Loucy (cell line): ENCODE measurements around the gene RAI1.
A peak's percentile ranks its signal among the peaks of the same experiment; 100 is the strongest.
"Not testable (repeated sequence)": the region's sequence is repeated elsewhere in the genome, so short reads cannot be mapped to it uniquely, and the experiment has no call there.

Source experiments
- H2AFZ ChIP-seq: fragments of 200-600 bp; sonication (generic); 2 replicates; pipeline ENCODE4 v1.6.0; 2016; ENCODE audit warnings: antibody characterized with exemption, mild to moderate bottlenecking, low read length, moderate library complexity
- H3F3A ChIP-seq: fragments of 200-600 bp; 2 replicates; pipeline ENCODE4 v1.6.0; 2016; ENCODE audit warnings: antibody characterized with exemption, low read depth, mild to moderate bottlenecking
- H3K27me3 ChIP-seq: fragments of 200-600 bp; sonication (generic); 2 replicates; pipeline ENCODE4 v1.6.1; 2014; ENCODE audit warnings: low read length, mild to moderate bottlenecking; ENCODE audit not compliant: insufficient read depth, poor library complexity, severe bottlenecking
- H3K36me3 ChIP-seq: fragments of 200-600 bp; sonication (generic); 2 replicates; pipeline ENCODE4 v1.6.1; 2016; ENCODE audit warnings: low read length; ENCODE audit not compliant: insufficient read depth
- H3K4me1 ChIP-seq: fragments of 200-600 bp; sonication (generic); 2 replicates; pipeline ENCODE4 v1.5.1; 2014; ENCODE audit warnings: low read length, mild to moderate bottlenecking; ENCODE audit not compliant: insufficient read depth, poor library complexity, severe bottlenecking
- H3K4me2 ChIP-seq: fragments of 200-600 bp; sonication (generic); 2 replicates; pipeline ENCODE4 v1.6.0; 2014; ENCODE audit warnings: antibody characterized with exemption, low read length, low read depth, mild to moderate bottlenecking; ENCODE audit not compliant: poor library complexity, severe bottlenecking
- H3K4me3 ChIP-seq: fragments of 200-600 bp; sonication (generic); 2 replicates; pipeline ENCODE4 v1.5.1; 2014; ENCODE audit warnings: low read length, mild to moderate bottlenecking, mixed read lengths; ENCODE audit not compliant: poor library complexity, severe bottlenecking
- H3K79me2 ChIP-seq: fragments of 200-600 bp; sonication (generic); 2 replicates; pipeline ENCODE4 v1.6.1; 2014; ENCODE audit warnings: low read length; ENCODE audit not compliant: insufficient read depth
- H3K9ac ChIP-seq: fragments of 200-600 bp; sonication (generic); 2 replicates; pipeline ENCODE4 v1.6.0; 2014; ENCODE audit warnings: mild to moderate bottlenecking, low read depth, low read length, moderate library complexity; ENCODE audit not compliant: poor library complexity, severe bottlenecking
- H3K9me2 ChIP-seq: fragments of 200-600 bp; sonication (generic); replicated peaks from 2 replicates; pipeline ENCODE4 v1.6.1; 2016; ENCODE audit warnings: low read depth, low read length, mixed read lengths
- H3K9me3 ChIP-seq: fragments of 200-600 bp; sonication (generic); 2 replicates; pipeline ENCODE4 v1.6.1; 2014; ENCODE audit warnings: mild to moderate bottlenecking, antibody characterized with exemption, low read length, low read depth; ENCODE audit not compliant: insufficient read depth
- H4K20me1 ChIP-seq: fragments of 200-600 bp; sonication (generic); 2 replicates; pipeline ENCODE4 v1.6.0; 2014; ENCODE audit warnings: antibody characterized with exemption, low read length, mild to moderate bottlenecking; ENCODE audit not compliant: insufficient read depth, poor library complexity, severe bottlenecking
- EZH2phosphoT487 ChIP-seq: fragments of 200-600 bp; IDR thresholded peaks from 2 replicates; pipeline ENCODE4 v1.6.1; 2018; ENCODE audit warnings: antibody characterized with exemption, mild to moderate bottlenecking, moderate library complexity, borderline replicate concordance
- TF ChIP-seq, protein P1 (sequence below): fragments of 200-600 bp; sonication (generic); conservative IDR thresholded peaks from 2 replicates; pipeline ENCODE4 v1.5.1; 2014; ENCODE audit warnings: mild to moderate bottlenecking, antibody characterized with exemption, low read length

RAI1 gene

DNA sequence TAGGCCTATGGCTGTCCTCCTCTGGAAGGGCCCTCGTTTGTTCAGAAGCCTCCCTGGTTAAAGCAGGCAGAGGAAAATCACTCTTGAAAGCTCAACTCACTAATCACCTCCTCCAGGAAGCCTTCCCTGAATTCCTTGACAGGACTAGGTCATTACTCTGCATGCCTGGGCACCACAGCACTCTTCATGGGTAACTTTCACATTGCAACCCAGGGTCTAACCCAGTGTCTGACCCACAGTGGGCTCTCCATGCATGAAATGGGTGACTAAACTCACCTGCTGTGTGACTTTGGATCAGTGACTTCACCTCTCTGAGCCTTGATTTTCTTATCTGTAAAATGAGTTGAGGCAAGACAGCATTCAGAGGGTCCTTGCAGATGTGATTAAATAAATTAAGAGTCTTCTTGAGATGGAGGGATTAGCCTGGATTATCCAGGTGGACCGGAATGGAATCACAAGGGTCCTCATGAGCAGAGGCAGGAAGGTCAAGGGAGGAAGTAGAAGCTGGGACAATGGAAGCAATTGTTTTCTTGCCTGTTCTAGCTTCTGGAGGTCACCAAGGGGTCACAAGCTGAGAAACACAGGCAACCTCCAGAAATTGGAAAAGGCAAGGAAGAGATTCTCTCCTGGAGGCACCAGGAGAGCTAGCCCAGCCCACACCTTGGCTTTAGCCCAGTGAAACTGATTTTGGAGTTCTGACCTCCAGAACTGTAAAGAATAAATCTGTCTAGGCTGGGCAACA lies 3.8 kb upstream of the RAI1 start:
- no peaks in the 10 kb centered on the region for H3K36me3 ChIP-seq
- peaks cover 6% of the 10 kb centered on the region; the same call in 1 of the 2 replicates for H3F3A ChIP-seq
- H3K4me2 ChIP-seq = peak overlapping the region; percentile 59

DNA sequence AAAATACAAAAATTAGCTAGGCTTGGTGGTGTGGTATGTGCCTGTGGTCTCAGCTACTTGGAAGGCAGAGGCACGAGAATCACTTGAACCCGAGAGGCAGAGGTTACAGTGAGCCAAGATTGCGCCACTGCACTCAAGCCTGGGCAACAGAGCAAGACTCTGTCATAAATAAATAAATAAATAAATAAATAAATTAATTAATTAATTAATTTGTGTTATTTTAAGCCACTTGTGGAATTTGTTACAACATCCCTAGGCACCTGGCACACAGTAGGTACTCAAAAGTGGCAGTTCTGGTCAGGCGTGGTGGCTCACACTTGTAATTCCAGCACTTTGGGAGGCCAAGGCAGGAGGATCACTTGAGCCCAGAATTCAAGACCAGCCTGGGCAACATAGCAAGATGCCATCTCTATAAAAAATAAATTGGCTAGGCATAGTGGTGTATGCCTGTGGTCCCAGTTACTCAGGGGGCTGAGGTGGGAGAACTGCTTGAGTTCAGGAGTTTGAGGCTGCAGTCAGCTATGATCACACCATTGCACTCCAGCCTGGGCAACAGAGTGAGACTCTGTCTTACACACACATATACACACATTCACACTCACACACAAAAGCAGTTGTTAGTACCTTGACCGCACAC lies 3.1 kb upstream of the RAI1 start:
- Histone ChIP-seq H3K27me3 (peaks cover 10% of the 10 kb centered on the region), H3K4me1 (peaks cover 38% of the 10 kb centered on the region), H3K79me2 (peaks cover 17% of the 10 kb centered on the region)
- H3F3A ChIP-seq, H3K9me2 ChIP-seq, H2AFZ ChIP-seq, H3K4me3 ChIP-seq, H3K36me3 ChIP-seq, H3K4me2 ChIP-seq, H3K9ac ChIP-seq, H4K20me1 ChIP-seq, H3K9me3 ChIP-seq: not testable (repeated sequence)

More for the DNA sequence above, 3.8 kb upstream of the RAI1 start:
- Histone ChIP-seq H2AFZ (no peak overlapping the region), H4K20me1 (peaks cover 2% of the 10 kb centered on the region), H3K4me3 (no peak overlapping the region), H3K27me3 (peaks cover 8% of the 10 kb centered on the region), H3K4me1 (peaks cover 44% of the 10 kb centered on the region), H3K9me2 (no peaks in the 10 kb centered on the region), H3K9ac (no peak overlapping the region), H3K9me3 (no peaks in the 10 kb centered on the region), H3K79me2 (peaks cover 9% of the 10 kb centered on the region)
- TF ChIP-seq, protein P1, sequence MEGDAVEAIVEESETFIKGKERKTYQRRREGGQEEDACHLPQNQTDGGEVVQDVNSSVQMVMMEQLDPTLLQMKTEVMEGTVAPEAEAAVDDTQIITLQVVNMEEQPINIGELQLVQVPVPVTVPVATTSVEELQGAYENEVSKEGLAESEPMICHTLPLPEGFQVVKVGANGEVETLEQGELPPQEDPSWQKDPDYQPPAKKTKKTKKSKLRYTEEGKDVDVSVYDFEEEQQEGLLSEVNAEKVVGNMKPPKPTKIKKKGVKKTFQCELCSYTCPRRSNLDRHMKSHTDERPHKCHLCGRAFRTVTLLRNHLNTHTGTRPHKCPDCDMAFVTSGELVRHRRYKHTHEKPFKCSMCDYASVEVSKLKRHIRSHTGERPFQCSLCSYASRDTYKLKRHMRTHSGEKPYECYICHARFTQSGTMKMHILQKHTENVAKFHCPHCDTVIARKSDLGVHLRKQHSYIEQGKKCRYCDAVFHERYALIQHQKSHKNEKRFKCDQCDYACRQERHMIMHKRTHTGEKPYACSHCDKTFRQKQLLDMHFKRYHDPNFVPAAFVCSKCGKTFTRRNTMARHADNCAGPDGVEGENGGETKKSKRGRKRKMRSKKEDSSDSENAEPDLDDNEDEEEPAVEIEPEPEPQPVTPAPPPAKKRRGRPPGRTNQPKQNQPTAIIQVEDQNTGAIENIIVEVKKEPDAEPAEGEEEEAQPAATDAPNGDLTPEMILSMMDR = no peak
- no peak for TF ChIP-seq EZH2phosphoT487

DNA sequence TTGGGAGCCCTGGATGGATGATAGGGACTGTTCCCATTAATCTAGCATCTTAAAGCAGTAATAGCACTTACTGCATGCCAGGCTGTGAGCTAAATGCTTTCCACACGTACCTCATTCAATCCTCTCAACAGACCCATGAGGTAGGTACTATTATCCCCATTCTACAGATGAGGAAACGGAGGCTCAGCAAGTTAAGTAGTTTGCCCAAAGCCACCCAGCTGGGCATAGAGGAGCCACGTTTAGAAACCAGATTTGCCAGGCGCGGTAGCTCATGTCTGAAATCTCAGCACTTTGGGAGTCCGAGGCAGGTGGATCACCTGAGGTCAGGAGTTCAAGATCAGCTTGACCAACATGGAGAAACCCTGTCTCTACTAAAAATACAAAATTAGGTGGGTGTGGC lies 2.0 kb upstream of the RAI1 start:
- H3K4me1 ChIP-seq = peaks cover 40% of the 10 kb centered on the region
- peaks cover 27% of the 10 kb centered on the region for H3K79me2 ChIP-seq
- TF ChIP-seq, protein P1 = no peak
- TF ChIP-seq EZH2phosphoT487 = no peak
- no peak overlapping the region for H2AFZ ChIP-seq
- H3K9me3 ChIP-seq = no peaks in the 10 kb centered on the region
- H3K36me3 ChIP-seq = no peaks in the 10 kb centered on the region
- no peaks in the 10 kb centered on the region for H3K9me2 ChIP-seq
- H3F3A ChIP-seq = no peaks in the 10 kb centered on the region
- H3K4me2 ChIP-seq = no peak overlapping the region
- peaks cover 16% of the 10 kb centered on the region for H4K20me1 ChIP-seq
- no peak overlapping the region for H3K4me3 ChIP-seq
- H3K27me3 ChIP-seq = peaks cover 10% of the 10 kb centered on the region
- no peak overlapping the region for H3K9ac ChIP-seq
